HG02759 (cell line): ENCODE data around the gene KCNH2.
"Not testable (repeated sequence)": the region's sequence is repeated elsewhere in the genome, so short reads cannot be mapped to it uniquely, and the experiment has no call there.

ENCODE experiments used
- ATAC-seq: cut with Tn5 transposase; IDR thresholded peaks from one replicate; pipeline ENCODE4 v1.9.1; 2021; ENCODE audit warnings: mild to moderate bottlenecking, moderate library complexity; ENCODE audit not compliant: unreplicated experiment

Gene KCNH2

GRCh38 chr7:150910996-150911422 is 67.1 kb downstream of the KCNH2 start:
- ATAC-seq, result no peak

- ATAC-seq, result not testable (repeated sequence)
Measured at GRCh38 chr7:150910305-150910995, 67.7 kb downstream of the KCNH2 start.

GRCh38 chr7:150909200-150909995 is 68.7 kb downstream of the KCNH2 start:
- ATAC-seq, result no peak

- ATAC-seq, result no peak
Measured at GRCh38 chr7:150908173-150908572, 69.9 kb downstream of the KCNH2 start.

GRCh38 chr7:150904011-150904909 is 73.9 kb downstream of the KCNH2 start:
- ATAC-seq, result no peak

GRCh38 chr7:150903606-150904005 is 74.5 kb downstream of the KCNH2 start:
- ATAC-seq, result no peak

- no peak for ATAC-seq
Measured at GRCh38 chr7:150902078-150903033, 75.8 kb downstream of the KCNH2 start.

- ATAC-seq, result no peak
Measured at GRCh38 chr7:150901160-150902035, 76.7 kb downstream of the KCNH2 start.

- ATAC-seq, result no peak
Measured at GRCh38 chr7:150900675-150901074, 77.4 kb downstream of the KCNH2 start.

GRCh38 chr7:150898475-150899011 is 79.6 kb downstream of the KCNH2 start:
- ATAC-seq, result peak; percentile 70

- peak; percentile 58 for ATAC-seq
Measured at GRCh38 chr7:150897502-150898474, 80.3 kb downstream of the KCNH2 start.

- ATAC-seq, result no peak
Measured at GRCh38 chr7:150896562-150897209, 81.4 kb downstream of the KCNH2 start.

GRCh38 chr7:150895809-150896208 is 82.3 kb downstream of the KCNH2 start:
- no peak for ATAC-seq
